Measurements from ENCODE around the gene ECHS1. TPM values are rescaled to one million over a fixed set of nuclear protein-coding genes. Genes with fewer than 3 reads are reported as not detected.

ECHS1 gene
- total and polyA plus RNA-seq, 2 donors (not counting 3 experiments of a cell fraction or from before 2014, with no cell fraction given) = 46.2 to 108 TPM

DNA sequence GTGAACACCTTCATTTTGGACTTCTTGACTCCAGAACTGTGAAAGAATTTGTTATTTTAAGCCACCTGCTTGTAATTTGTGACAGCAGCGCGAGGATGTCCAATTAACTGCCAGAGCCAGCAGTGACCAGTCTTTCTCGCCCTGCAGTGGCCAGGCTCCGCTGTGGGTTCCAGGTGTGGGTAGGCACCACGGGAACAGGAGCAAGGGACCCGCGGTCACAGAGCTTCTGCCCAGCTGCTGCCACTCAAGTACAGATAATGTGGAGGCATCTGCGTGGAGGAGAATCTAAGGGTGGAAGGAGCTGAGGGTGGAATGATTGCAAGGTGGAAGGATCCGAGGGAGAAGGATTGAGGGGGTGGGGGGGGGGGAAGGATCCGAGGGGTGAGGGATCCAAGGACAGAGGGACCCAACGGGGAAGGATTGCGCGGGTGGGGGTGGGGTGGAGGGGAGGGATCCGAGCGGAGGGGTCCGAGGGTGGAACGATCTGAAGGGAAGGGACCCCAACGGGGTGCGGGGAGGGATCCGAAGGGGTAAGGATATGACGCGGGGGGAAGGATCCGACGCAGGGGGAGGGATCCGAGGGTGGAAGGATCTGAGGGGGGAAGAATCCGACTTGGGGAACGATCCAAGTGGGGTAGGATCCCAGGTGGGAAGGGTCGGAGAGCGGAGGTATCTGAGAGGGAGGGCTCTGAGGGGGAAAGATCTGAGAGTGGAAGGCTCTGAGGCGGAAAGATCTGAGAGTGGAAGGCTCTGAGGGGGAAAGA lies 40.0 kb downstream of the ECHS1 start:
- Histone ChIP-seq H2AFZ (ENCODE audit: low read depth, low read length) (no peak overlapping the region), H3K36me3 (ENCODE audit: control insufficient read depth in 2 of 2, extremely low read depth in 1 of 2, insufficient read depth in 2 of 2, low read length in 2 of 2) (no peaks in the 10 kb centered on the region), H3K9me3 (replicated peaks; ENCODE audit: control insufficient read depth, insufficient read depth, low read length) (no peaks in the 10 kb centered on the region), H3K79me2 (ENCODE audit: control insufficient read depth, insufficient read depth, low read length) (no peaks in the 10 kb centered on the region), H3K27ac (ENCODE audit: insufficient read depth, low read depth, low read length) (no peak overlapping the region), H3K27me3 (ENCODE audit: control insufficient read depth in 2 of 2, insufficient read depth in 2 of 2, low read length in 2 of 2) (peaks cover 26 to 48% of the 10 kb centered on the region in 2 experiments), H3K4me3 (replicated peaks in 1 of 3; ENCODE audit: insufficient read depth in 1 of 3, low read depth in 1 of 3, low read length in 3 of 3) (no peak overlapping the region), H3K9me1 (replicated peaks; ENCODE audit: control insufficient read depth, extremely low read depth, insufficient read depth, low read length) (no peaks in the 10 kb centered on the region), H3K4me1 (ENCODE audit: control insufficient read depth, extremely low read depth, insufficient read depth, low read length) (peaks cover 2% of the 10 kb centered on the region), H3K9ac (replicated peaks; ENCODE audit: extremely low read depth, insufficient read depth, low read length) (no peak overlapping the region), H4K20me1 (replicated peaks; ENCODE audit: control insufficient read depth, extremely low read depth, insufficient read depth, low read length) (no peaks in the 10 kb centered on the region), H3K4me2 (ENCODE audit: insufficient read depth, low read length) (no peak overlapping the region)
- dilution Hi-C loops (cut with MboI; ENCODE audit: extremely low pct_ligation_motif_present, low sequenced_read_pairs) = no loop called here
- FAIRE-seq (no peak), DNase-seq (ENCODE audit: low read depth, low spot score) (no peak)
- intact Hi-C loops (cut with micrococcal nuclease) = no loop called here
- TF ChIP-seq, protein P1, sequence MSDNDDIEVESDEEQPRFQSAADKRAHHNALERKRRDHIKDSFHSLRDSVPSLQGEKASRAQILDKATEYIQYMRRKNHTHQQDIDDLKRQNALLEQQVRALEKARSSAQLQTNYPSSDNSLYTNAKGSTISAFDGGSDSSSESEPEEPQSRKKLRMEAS (IDR thresholded peaks at IDR 0.05; ENCODE audit: insufficient read depth, insufficient read length) = no peak
- TF ChIP-seq EZH2 (IDR thresholded peaks at IDR 0.05; ENCODE audit: borderline replicate concordance, low read depth, low read length, severe bottlenecking) = no peak
- BruUV-seq (replicated peaks) = no TSS peak
- CTCF ChIA-PET = no interaction called here
- POLR2A ChIA-PET = no interaction called here

DNA sequence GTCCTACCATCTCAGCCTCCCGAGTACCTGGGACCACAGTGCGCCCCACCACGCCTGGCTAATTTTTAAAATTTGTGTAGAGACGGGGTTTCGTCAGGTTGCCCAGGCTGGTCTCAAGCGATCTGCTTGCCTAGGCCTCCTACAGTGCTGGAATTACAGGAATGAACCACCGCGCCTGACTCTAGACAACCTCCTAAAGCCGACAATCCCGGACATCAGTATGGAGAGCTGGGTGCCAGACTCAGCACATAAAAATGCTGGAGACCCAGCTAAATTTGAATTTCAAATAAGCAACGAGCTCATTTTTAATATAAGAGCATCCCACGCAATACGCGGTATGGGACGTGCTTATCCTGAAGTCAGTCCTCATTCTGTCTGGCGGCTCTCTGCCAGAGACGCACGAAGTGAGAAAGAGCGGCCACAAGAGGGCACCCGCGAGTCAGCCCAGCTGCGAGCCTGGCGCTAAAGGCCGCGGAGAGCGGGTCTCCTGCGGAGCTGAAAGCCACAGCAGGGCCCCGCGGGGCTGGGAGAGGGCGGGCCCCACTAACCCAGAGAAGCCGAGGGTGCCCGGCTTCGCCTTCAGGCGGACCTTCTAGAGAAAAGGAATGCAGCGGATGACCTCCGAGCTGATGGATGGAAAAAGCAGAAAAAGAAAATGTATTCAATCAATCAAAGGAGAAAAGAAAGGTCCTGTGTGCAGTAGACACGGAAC lies 43.5 kb downstream of the ECHS1 start:
- intact Hi-C loops (cut with micrococcal nuclease) = loop anchor here (1.0 to 5.0 kb wide), 7 partner anchors 27 to 387 kb away; partner anchors contain the start of genes CFAP46, ECHS1 and MTG1
- peak; percentile 77 for DNase-seq (ENCODE audit: low read depth, low spot score)
- FAIRE-seq = peak; percentile 86
- CTCF ChIA-PET = interaction anchor here (0.8 to 2.4 kb wide), 23 partner anchors 8 to 279 kb away, joined by 3 to 20 read pairs (median 6); partner anchors contain the start of genes FUOM, PAOX and PRAP1
- Histone ChIP-seq H4K20me1 (replicated peaks; ENCODE audit: control insufficient read depth, extremely low read depth, insufficient read depth, low read length) (no peaks in the 10 kb centered on the region), H3K9me3 (replicated peaks; ENCODE audit: control insufficient read depth, insufficient read depth, low read length) (no peaks in the 10 kb centered on the region), H3K36me3 (ENCODE audit: control insufficient read depth in 2 of 2, extremely low read depth in 1 of 2, insufficient read depth in 2 of 2, low read length in 2 of 2) (no peaks in the 10 kb centered on the region), H3K4me2 (ENCODE audit: insufficient read depth, low read length) (peak overlapping the region; percentile 34), H3K9ac (replicated peaks; ENCODE audit: extremely low read depth, insufficient read depth, low read length) (no peak overlapping the region), H3K4me3 (replicated peaks in 1 of 3; ENCODE audit: insufficient read depth in 1 of 3, low read depth in 1 of 3, low read length in 3 of 3) (no peak overlapping the region), H2AFZ (ENCODE audit: low read depth, low read length) (peak overlapping the region; percentile 59), H3K27me3 (ENCODE audit: control insufficient read depth in 2 of 2, insufficient read depth in 2 of 2, low read length in 2 of 2) (peaks cover 39 to 55% of the 10 kb centered on the region in 2 experiments), H3K79me2 (ENCODE audit: control insufficient read depth, insufficient read depth, low read length) (no peaks in the 10 kb centered on the region), H3K4me1 (ENCODE audit: control insufficient read depth, extremely low read depth, insufficient read depth, low read length) (peaks cover 2% of the 10 kb centered on the region), H3K9me1 (replicated peaks; ENCODE audit: control insufficient read depth, extremely low read depth, insufficient read depth, low read length) (no peaks in the 10 kb centered on the region), H3K27ac (ENCODE audit: insufficient read depth, low read depth, low read length) (no peak overlapping the region)
- TF ChIP-seq POLR2A (IDR thresholded peaks at IDR 0.05; ENCODE audit: low read depth, low read length) (no peak), FOS (IDR thresholded peaks at IDR 0.05; ENCODE audit: borderline replicate concordance, insufficient read depth, low read length) (peak; percentile 67), GATA2 (IDR thresholded peaks at IDR 0.05; ENCODE audit: insufficient read depth, insufficient read length, low read depth, low read length) (no peak), POLR2AphosphoS5 (IDR thresholded peaks at IDR 0.05; ENCODE audit: insufficient read depth, low read depth, low read length) (no peak), EZH2 (IDR thresholded peaks at IDR 0.05; ENCODE audit: borderline replicate concordance, low read depth, low read length, severe bottlenecking) (no peak), MYC (IDR thresholded peaks at IDR 0.05; ENCODE audit: low read depth, low read length) (no peak)
- TF ChIP-seq, protein P2, sequence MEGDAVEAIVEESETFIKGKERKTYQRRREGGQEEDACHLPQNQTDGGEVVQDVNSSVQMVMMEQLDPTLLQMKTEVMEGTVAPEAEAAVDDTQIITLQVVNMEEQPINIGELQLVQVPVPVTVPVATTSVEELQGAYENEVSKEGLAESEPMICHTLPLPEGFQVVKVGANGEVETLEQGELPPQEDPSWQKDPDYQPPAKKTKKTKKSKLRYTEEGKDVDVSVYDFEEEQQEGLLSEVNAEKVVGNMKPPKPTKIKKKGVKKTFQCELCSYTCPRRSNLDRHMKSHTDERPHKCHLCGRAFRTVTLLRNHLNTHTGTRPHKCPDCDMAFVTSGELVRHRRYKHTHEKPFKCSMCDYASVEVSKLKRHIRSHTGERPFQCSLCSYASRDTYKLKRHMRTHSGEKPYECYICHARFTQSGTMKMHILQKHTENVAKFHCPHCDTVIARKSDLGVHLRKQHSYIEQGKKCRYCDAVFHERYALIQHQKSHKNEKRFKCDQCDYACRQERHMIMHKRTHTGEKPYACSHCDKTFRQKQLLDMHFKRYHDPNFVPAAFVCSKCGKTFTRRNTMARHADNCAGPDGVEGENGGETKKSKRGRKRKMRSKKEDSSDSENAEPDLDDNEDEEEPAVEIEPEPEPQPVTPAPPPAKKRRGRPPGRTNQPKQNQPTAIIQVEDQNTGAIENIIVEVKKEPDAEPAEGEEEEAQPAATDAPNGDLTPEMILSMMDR (IDR thresholded peaks at IDR 0.05; ENCODE audit: extremely low read depth in 1 of 2, insufficient read depth in 1 of 2, low read depth in 1 of 2, low read length in 2 of 2) = peak; percentile 93 to 96
- POLR2A ChIA-PET = no interaction called here
- BruUV-seq (replicated peaks) = no TSS peak
- dilution Hi-C loops (cut with MboI; ENCODE audit: extremely low pct_ligation_motif_present, low sequenced_read_pairs) = no loop called here

Data from endothelial cell of umbilical vein (primary cell).